Stimulated activated CD4-positive, alpha-beta T cell treated with anti-CD3 and anti-CD28 coated beads, Interleukin-1b, Interleukin-23, amount 100 ng/mL, for 48 hours (primary cell): ENCODE measurements around the gene RMDN2.
"Not testable (repeated sequence)": the region's sequence is repeated elsewhere in the genome, so short reads cannot be mapped to it uniquely, and the experiment has no call there.

Source experiments
- DNase-seq: peaks from one replicate; pipeline ENCODE4 v3.0.0-alpha.2; 2020

The RMDN2 gene

GRCh38 chr2:37997629-37998028 is 72.5 kb downstream of the RMDN2 start:
- no peak for DNase-seq

GRCh38 chr2:38000485-38001222 is 75.6 kb downstream of the RMDN2 start:
- DNase-seq: no peak

GRCh38 chr2:38010187-38010586 is 85.1 kb downstream of the RMDN2 start:
- not testable (repeated sequence) for DNase-seq

DNA sequence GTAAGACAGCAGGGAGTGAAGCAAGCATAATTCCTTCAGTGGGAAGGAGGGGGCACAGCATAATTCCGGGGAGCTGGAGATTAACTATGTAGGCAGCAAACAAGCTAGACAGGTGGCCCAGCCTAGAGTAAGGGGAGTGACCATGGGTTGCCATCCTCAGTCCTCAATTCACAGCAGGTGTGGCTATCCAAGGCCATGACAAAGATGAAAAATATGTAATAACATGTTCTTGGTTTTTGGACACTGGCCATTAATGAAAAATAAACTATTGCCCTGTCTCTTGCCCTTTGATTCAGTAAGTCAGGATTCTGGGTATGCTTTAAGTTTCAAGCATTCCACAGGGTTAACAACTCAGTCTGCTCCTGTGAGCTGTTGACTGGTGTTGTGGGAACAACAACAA is 85.9 kb downstream of the RMDN2 start:
- no peak for DNase-seq

DNA sequence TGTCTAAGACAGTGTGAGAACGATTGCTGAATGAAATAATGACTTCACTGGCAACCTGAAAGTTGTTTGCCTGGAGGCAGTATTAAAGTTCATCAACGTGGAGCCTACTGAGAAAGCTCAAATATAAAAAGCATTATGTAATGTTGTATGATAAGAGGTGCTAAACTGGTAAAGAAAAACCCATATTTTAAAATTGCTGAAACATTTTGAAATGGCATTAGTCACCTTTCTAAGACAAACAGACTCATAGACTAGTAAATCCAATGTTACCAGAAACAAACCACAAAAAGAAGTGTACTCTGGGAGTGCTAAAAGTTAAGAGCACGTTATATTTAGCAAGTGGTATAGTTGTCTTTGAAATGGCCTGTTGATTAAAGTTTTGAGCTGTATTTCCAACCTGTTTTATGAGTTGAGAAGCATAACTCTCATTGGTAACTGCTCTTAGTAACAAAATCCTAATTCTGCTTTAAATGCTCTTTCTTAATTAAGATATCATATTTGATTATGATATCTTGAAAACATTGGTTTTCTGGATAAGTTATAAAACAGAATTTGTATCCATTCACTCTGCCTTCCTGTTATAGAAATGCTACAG is 88.2 kb downstream of the RMDN2 start:
- no peak for DNase-seq

GRCh38 chr2:38016219-38016618 is 91.1 kb downstream of the RMDN2 start:
- DNase-seq: no peak

DNA sequence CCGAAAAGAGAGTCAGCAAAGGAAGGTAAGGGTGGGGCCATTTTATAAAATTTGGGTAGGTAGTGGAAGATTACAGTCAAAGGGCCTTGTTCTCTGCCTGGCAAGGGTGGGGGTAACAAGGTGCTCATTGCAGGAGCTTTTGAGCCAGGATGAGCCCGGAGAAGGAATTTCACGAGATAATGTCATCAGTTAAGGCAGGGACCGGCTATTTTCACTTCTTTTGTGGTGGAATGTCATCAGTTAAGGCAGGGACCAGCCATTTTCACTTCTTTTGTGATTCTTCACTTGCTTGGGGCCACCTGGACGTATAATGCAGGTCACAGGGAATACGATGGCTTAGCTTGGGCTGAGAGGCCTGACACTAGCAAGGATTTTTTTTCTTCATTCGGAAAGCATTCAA is 92.7 kb downstream of the RMDN2 start:
- DNase-seq: no peak

GRCh38 chr2:38020359-38021069 is 95.4 kb downstream of the RMDN2 start:
- DNase-seq: not testable (repeated sequence)

GRCh38 chr2:38021589-38021988 is 96.5 kb downstream of the RMDN2 start:
- DNase-seq: no peak

DNA sequence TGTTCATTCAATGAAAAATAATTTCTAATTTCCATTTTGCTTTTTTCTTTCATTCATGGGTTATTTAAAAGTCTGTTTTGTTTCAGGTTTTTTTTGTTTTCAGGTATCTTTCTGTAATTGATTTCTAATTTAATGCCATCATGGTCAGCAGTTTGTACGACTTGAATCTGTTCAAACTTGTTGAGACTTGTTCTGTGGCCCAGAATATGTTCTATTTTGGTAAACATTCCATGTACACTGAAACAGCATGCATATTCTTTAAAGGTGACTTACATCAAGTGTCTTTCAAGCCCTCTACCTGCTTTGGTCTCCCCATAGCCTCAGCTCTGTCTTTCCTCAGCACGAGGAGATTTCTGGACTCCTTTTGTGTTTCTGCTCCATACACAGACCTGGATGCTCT is 101.8 kb downstream of the RMDN2 start:
- no peak for DNase-seq

DNA sequence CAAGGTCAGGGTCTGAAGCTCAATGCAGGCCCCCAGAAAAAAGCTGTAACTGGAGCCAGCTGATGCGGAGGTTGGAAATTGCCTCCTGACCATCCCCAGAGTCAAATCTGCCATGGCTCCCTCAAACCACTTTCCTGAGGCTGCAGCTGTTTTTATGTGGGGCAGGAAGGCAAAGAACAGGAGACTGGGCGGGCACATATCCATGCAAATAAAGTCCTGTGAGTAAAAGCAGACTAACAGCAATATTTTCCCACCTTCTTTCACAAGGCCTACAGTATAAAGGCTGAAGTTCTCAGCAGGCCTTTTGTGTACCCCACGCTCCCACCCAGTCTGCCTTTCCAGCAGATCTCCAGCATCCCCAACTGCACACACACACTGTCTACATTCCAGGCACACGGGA is 103.7 kb downstream of the RMDN2 start:
- DNase-seq: no peak

DNA sequence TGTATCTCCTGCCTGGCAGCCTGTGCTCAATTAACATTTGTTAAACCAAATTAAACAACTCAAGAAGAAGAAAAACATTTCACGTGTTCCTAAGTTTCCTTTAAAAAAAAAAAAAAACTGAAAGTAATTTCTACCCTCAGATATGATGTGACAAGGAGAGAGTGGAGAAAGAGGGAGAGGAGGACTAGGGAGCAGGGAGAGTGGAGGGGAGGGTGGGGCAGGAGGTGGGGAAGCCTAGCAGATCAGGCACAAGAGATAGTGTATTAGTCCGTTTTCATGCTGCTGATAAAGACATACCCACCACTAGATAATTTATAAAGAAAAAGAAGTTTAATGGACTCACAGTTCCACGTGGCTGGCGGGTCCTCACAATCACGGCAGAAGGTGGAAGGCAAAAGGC is 104.4 kb downstream of the RMDN2 start:
- DNase-seq: no peak

DNA sequence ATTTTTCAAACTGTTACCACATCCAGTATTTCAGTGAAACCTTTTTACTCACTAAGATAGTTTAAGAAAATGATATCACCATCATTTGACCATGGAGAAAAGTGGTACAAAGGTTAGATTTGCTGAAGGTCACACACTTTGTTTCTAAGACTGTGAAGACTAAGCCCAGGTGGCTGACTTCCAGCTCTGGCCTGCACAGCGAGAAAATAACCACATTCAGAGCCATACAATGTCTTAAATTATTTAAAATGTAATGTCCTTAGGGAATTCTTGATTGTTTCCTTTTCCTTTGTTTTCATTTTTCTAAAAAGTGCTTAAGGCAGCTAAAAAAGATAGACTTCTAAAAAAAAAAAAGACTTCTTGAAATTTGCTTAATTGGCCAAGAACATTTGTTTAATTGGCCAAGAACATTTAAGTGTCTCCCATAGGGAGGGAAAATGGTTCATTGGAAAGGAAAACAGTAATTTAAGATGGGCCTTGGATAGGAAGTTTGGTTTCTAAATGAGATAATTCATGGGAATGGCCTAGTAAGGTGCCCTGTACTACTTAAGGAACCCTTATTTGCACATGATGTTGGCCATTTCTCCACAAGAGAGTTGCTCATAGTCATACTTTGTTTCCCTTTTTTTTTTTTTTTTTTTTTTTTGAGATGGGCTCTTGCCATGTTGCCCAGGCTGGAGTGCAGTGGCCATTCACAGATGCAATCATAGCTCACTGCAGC is 105.7 kb downstream of the RMDN2 start:
- no peak for DNase-seq

- DNase-seq: no peak
Measured at GRCh38 chr2:38032946-38033345, 107.9 kb downstream of the RMDN2 start.

DNA sequence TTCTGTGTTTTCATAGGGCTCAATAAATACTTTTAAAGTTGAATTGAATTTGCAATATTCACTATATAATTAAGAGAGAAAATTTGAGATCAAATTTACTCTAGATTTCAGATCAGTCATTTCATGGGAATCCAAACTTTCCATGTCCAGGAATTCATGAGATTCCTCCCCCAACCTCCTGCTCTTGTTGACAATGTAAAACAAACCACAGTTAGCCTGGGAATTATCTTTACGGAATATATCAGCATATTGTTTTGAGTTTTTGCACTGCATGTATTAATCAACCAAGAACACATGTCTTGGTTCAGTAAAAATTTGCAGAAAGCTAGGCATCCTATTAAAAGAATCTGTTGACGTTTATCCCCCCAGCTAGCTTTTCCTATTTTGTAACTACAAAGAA is 108.6 kb downstream of the RMDN2 start:
- DNase-seq: no peak

- DNase-seq: no peak
Measured at GRCh38 chr2:38035968-38036367, 110.9 kb downstream of the RMDN2 start.

GRCh38 chr2:38037325-38037724 is 112.2 kb downstream of the RMDN2 start:
- DNase-seq: no peak

DNA sequence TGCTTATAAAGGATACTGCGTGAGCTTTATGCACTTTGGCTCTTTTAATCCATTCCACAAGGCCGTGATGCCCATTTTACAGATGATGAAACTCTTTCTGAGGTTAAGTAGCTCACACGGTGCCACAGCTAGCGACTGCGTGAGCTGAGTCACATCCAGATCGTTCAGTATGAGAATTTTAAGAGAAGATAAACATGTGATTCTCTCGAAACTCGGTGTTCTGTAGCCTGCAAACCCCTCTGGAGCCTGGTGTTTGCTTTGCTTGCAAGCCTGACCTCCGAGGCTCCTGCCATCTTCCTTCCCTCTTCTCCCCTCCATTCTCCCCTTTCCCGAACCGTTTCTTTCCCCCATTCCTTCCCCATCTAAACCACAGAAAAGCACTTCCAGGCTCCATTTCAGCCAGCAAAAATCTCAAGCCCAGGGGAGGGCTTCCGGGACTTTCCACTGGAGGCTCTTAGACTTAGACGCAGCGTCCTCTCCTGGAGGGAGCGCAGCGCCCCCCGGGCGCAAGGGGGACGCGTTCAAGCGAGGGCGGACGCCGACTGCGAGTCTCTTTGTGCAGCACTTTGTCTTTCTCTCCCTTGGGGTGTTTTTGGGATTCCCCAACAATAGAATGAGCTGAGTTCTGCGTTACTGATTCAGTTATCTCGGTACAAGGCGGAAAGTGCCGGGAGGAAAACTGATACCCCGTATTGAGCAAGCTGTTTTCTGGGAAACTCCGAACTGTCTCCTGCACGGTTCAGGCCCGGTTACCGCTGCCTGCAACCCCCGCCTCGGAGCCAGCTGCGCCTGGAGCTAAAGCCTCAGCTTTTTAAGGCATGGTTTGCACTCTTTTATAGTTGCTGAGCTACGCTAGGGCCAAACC is 112.9 kb downstream of the RMDN2 start:
- DNase-seq: peak; percentile 46

DNA sequence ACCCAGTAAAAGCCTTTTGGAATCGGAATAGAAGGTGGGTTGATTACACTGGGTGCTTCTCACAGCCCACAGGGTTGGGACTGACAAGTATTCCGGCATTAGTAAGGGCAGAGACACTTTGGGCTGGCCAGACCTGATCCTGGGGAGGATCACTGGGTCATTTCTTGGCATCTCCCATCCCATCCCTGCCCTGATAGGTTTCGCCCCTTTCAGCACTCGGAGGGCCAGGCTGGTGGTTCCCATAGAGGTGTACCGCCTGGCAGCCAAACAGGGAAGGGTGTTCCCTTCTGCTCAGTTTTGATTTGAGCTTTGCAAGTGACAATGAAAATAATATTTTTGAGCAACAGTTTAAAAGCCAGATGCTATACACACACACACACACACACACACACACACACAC is 113.6 kb downstream of the RMDN2 start:
- no peak for DNase-seq

GRCh38 chr2:38039121-38039910 is 114.2 kb downstream of the RMDN2 start:
- DNase-seq: no peak

GRCh38 chr2:38045811-38046210 is 120.7 kb downstream of the RMDN2 start:
- DNase-seq: no peak

DNA sequence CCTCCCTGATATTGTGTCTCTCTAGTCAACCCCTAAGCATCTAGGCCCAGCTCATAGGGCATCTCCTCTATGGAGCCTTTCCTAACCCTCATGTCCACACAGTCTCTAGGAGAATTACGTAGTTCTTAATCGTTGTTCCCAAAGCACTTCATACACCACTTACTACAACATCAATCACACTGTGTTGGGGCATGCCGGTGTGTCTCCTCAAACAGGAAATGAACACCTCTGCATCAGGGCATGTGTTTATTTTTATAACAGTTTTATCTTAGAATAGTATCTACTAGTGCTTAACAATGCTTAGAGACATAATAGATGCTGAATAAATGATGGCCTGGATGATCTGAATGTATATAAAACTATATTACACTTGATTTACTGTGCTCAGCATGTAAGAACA is 131.1 kb downstream of the RMDN2 start:
- DNase-seq: no peak
